ENCODE results near the gene PRKACB.

Gene PRKACB

DNA sequence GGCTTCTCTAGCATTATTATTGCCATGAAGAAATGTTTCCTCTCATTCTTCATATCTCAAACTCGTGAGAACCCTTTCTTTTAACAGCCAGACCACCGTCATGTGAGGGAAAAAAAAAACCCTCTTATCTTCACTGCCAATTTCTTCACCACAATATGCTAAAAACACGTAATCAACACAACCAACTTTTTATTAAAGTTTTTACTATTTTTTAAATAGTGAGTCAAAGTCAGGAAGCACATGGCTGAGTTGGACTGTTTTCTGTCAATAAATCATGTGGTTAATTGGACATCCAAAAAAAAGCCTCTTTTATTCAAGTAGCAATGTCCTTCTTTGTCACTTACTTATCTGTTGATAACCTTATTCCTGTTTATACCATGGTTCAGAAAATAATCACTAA is 101.5 kb downstream of the PRKACB start:
- ChIA-PET CTCF (no interaction called here), POLR2A (no interaction called here)
- DNase-seq (ENCODE audit: extremely low spot score): no peak
- no peak for TF ChIP-seq CTCF (IDR thresholded peaks at IDR 0.05; ENCODE audit: control extremely low read depth, extremely low read depth, low read depth, missing control alignments)

GRCh38 chr1:84246213-84246612 is 102.1 kb downstream of the PRKACB start:
- ChIA-PET CTCF (no interaction called here), POLR2A (no interaction called here)
- no peak for TF ChIP-seq CTCF (IDR thresholded peaks at IDR 0.05; ENCODE audit: control extremely low read depth, extremely low read depth, low read depth, missing control alignments)
- DNase-seq (ENCODE audit: extremely low spot score): no peak

DNA sequence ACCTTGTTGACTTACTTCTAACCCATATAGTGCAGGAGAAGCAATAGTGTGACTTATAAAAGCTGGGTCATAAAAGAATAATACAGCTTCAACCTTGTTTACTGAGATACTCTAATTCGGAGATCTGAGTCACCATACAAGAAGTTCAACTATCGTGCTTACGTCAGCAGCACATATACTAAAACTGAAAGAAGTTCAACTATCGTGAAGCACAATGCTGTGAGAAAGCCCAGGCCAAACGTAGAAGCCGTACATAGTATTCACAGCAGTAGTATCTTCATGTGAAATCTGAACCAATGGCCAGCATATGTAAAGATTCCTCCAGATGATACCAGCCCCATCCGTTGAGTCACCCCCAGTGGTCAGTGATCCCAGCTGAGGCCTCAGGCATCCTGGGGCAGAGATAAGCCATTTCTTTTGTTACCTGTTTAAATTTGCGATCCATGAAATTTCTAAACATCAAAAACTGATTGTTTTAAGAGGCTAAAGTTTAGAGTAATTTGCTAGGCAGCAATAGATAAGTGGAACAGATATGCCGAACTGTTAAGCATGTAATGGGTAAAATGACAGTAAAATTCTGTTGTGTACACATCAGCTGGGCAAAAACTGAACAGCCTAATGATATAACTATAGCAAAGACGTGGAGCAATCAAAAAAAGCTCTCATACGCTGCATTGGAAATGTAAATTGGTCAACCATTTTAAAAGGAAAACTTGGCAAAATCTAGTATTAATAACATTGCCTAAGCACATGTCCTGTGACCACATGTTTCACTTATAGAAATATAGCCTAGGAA is 103.6 kb downstream of the PRKACB start:
- DNase-seq (ENCODE audit: extremely low spot score): no peak
- ChIA-PET POLR2A (no interaction called here), CTCF (no interaction called here)
- no peak for TF ChIP-seq CTCF (IDR thresholded peaks at IDR 0.05; ENCODE audit: control extremely low read depth, extremely low read depth, low read depth, missing control alignments)

GRCh38 chr1:84250668-84251067 is 106.6 kb downstream of the PRKACB start:
- ChIA-PET POLR2A (no interaction called here), CTCF (no interaction called here)
- no peak for DNase-seq (ENCODE audit: extremely low spot score)
- TF ChIP-seq CTCF (IDR thresholded peaks at IDR 0.05; ENCODE audit: control extremely low read depth, extremely low read depth, low read depth, missing control alignments): no peak

DNA sequence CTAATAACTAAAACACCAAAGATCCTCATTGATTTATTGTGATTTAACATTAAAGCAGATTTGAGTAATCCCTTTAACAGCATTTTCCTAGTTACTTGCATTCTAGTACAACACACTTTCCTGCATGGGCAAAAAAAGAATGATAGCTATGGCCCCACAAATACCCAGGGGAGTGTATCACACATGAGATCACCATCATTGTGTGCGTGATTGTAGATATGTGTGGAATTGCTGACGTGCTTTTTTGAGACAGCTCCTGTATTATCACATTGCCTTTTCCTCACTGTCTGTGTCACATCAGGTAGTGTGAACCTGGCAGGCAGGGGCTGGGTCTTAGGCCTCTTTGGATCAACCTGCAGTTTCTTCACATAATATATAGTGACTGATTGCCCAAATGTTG is 109.0 kb downstream of the PRKACB start:
- no peak for TF ChIP-seq CTCF (IDR thresholded peaks at IDR 0.05; ENCODE audit: control extremely low read depth, extremely low read depth, low read depth, missing control alignments)

DNA sequence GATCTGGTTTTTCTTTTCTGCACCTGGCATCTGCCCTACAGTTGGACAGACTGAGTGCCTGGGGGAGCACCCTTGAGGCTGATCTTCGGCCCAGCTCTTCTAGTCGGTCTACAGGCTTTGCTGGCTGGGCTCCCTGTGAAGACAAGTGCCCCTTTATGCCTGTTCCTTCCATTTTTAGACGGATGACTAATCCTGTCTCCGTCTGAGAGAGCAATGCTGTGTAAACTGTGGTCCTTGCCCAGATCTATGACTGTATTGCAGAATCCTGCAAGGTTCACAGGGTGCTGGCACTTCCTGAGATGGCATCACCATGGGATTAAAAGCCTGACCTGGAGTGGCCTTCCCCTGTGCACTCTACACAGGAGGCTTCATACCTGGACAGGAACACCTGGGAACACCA is 109.8 kb downstream of the PRKACB start:
- CTCF ChIA-PET: interaction anchor here (1.4 kb wide), 1 partner anchor 15 kb away, joined by 5 read pairs; no protein-coding TSS in a partner anchor
- POLR2A ChIA-PET: no interaction called here
- TF ChIP-seq CTCF (IDR thresholded peaks at IDR 0.05; ENCODE audit: control extremely low read depth, extremely low read depth, low read depth, missing control alignments): no peak
- no peak for DNase-seq (ENCODE audit: extremely low spot score)

More for the DNA sequence above, 109.0 kb downstream of the PRKACB start:
- DNase-seq (ENCODE audit: extremely low spot score): no peak
- POLR2A ChIA-PET: no interaction called here
- CTCF ChIA-PET: interaction anchor here (0.7 to 1.4 kb wide), 3 partner anchors 15 to 81 kb away, joined by 3 to 5 read pairs (median 3); no protein-coding TSS in a partner anchor

Measured in GM10248 (cell line).